CD14-positive monocyte (primary cell): ENCODE results near the gene VSTM2B. TPM values are rescaled to one million over a fixed set of nuclear protein-coding genes. Genes with fewer than 3 reads are reported as not detected.
A peak's percentile ranks its signal among the peaks of the same experiment; 100 is the strongest.

Experiments used
- DNase-seq, 3 donors: peaks; one replicate each; pipeline ENCODE4 v3.0.0-alpha.2; 2011 to 2022
- H2AFZ ChIP-seq: 2 replicates; pipeline ENCODE4 v1.6.0; 2012; ENCODE audit warnings: mild to moderate bottlenecking, low read depth, low read length, inconsistent platforms; ENCODE audit not compliant: insufficient read depth, poor library complexity, severe bottlenecking
- H3K27ac ChIP-seq, 2 donors: 1 replicate in 1 of 2; 2 replicates in 1 of 2; pipeline ENCODE4 v1.5.1; 2012 to 2013; ENCODE audit warnings: low read length in 2 of 2, control low read depth in 1 of 2, inconsistent platforms in 1 of 2, low read depth in 1 of 2, mild to moderate bottlenecking in 1 of 2
- H3K27me3 ChIP-seq, 2 donors: one replicate each; pipeline versions ENCODE4 v1.6.0 to v1.6.1; 2011 to 2013; ENCODE audit warnings: low read length in 2 of 2; ENCODE audit not compliant: control insufficient read depth in 2 of 2, insufficient read depth in 2 of 2
- H3K36me3 ChIP-seq, 2 donors: replicated peaks in 1 of 2; 1 replicate in 1 of 2; 2 replicates in 1 of 2; pipeline versions ENCODE4 v1.5.1 to v1.6.1; 2012 to 2013; ENCODE audit warnings: low read length in 2 of 2, control low read depth in 1 of 2, inconsistent platforms in 1 of 2, mild to moderate bottlenecking in 1 of 2; ENCODE audit not compliant: insufficient read depth in 2 of 2, control insufficient read depth in 1 of 2
- H3K4me1 ChIP-seq, 2 donors: 1 replicate in 1 of 2; 2 replicates in 1 of 2; pipeline versions ENCODE4 v1.5.1 to v1.6.1; 2012 to 2013; ENCODE audit warnings: low read length in 2 of 2, control low read depth in 1 of 2, inconsistent platforms in 1 of 2, mild to moderate bottlenecking in 1 of 2, moderate library complexity in 1 of 2; ENCODE audit not compliant: insufficient read depth in 2 of 2, control insufficient read depth in 1 of 2
- H3K4me2 ChIP-seq: replicated peaks from 2 replicates; pipeline ENCODE3; 2012; ENCODE audit warnings: low read length, moderate library complexity, mild to moderate bottlenecking; ENCODE audit not compliant: poor library complexity, severe bottlenecking; ENCODE audit errors: extremely low read depth
- H3K4me3 ChIP-seq, 3 experiments: fragments of 200-600 bp in 1 of 3; sonication (generic) in 1 of 3; replicated peaks in 1 of 3; 1 replicate in 2 of 3; 2 replicates in 1 of 3; pipeline ENCODE4 v1.5.1; 2011 to 2013; ENCODE audit warnings: low read length in 3 of 3, mild to moderate bottlenecking in 3 of 3, control low read depth in 2 of 3, low read depth in 2 of 3, inconsistent platforms in 1 of 3, moderate library complexity in 1 of 3
- H3K79me2 ChIP-seq: 2 replicates; pipeline ENCODE4 v1.6.0; 2012; ENCODE audit warnings: mild to moderate bottlenecking, control low read depth, inconsistent platforms, low read length, moderate library complexity; ENCODE audit not compliant: insufficient read depth
- H3K9ac ChIP-seq: 2 replicates; pipeline ENCODE4 v1.6.0; 2017; ENCODE audit warnings: low read length, mild to moderate bottlenecking; ENCODE audit not compliant: insufficient read depth, poor library complexity, severe bottlenecking
- H3K9me3 ChIP-seq, 2 donors: replicated peaks in 1 of 2; 1 replicate in 1 of 2; 2 replicates in 1 of 2; pipeline versions ENCODE4 v1.5.1 to v1.6.1; 2012 to 2013; ENCODE audit warnings: low read length in 2 of 2, control low read depth in 1 of 2; ENCODE audit not compliant: control insufficient read depth in 1 of 2, insufficient read depth in 1 of 2
- H4K20me1 ChIP-seq: 2 replicates; pipeline ENCODE4 v1.6.0; 2012; ENCODE audit warnings: mild to moderate bottlenecking, low read length, control low read depth, moderate library complexity; ENCODE audit not compliant: insufficient read depth
- H3K27ac Mint-ChIP-seq, 7 donors: one replicate each; pipeline ENCODE4 v1.8.0; 2020; ENCODE audit warnings: mild to moderate bottlenecking in 7 of 7, mixed read lengths in 7 of 7, moderate library complexity in 6 of 7, inconsistent platforms in 2 of 7
- H3K27me3 Mint-ChIP-seq, 3 donors: one replicate each; pipeline ENCODE4 v1.8.0; 2021 to 2022; ENCODE audit warnings: low read depth in 3 of 3, mild to moderate bottlenecking in 3 of 3, mixed read lengths in 3 of 3, moderate library complexity in 3 of 3, inconsistent platforms in 1 of 3
- H3K36me3 Mint-ChIP-seq, 2 donors: one replicate each; pipeline ENCODE4 v1.8.0; 2020; ENCODE audit warnings: mixed read lengths in 2 of 2, inconsistent platforms in 1 of 2, mild to moderate bottlenecking in 1 of 2
- H3K4me1 Mint-ChIP-seq: one replicate; pipeline ENCODE4 v1.8.0; 2020; ENCODE audit warnings: mild to moderate bottlenecking, mixed read lengths
- H3K4me3 Mint-ChIP-seq, 2 donors: one replicate each; pipeline ENCODE4 v1.8.0; 2020; ENCODE audit warnings: mild to moderate bottlenecking in 2 of 2, mixed read lengths in 2 of 2, moderate library complexity in 1 of 2
- H3K9me3 Mint-ChIP-seq, 7 donors: one replicate each; pipeline ENCODE4 v1.8.0; 2020 to 2022; ENCODE audit warnings: mixed read lengths in 7 of 7, mild to moderate bottlenecking in 6 of 7, moderate library complexity in 6 of 7, inconsistent platforms in 2 of 7
- WGBS: methylation state at CpG from one replicate; pipeline ENCODE4 v1.1.5; 2013; ENCODE audit warnings: missing lambda C conversion rate; ENCODE audit not compliant: insufficient coverage; 5-methylcytosine and 5-hydroxymethylcytosine counted together
- intact Hi-C, 2 donors: fragments of 100-400 bp; cut with micrococcal nuclease; formaldehyde crosslinking; loops; one replicate each; pipeline versions ENCODE4 v1.15.0 to v1.15.1; 2023
- polyA plus RNA-seq, 3 donors: library from polyadenylated mRNA; depleted of rRNA in 1 of 3; unstranded in 2 of 3; stranded (reverse) in 1 of 3; fragments of 300-500 nt in 2 of 3; fragments of >200 nt in 1 of 3; fragmentation: Illumina TruSeq in 2 of 3; gene quantifications; 1 replicate in 2 of 3; 2 replicates in 1 of 3; pipeline ENCODE4 v1.2.3, GENCODE V29; 2012 to 2021
- TF ChIP-seq, protein P1 (sequence below): fragments of 200-600 bp; IDR thresholded peaks from one replicate; pipeline ENCODE4 v1.8.0; 2022; ENCODE audit warnings: antibody characterized with exemption, mild to moderate bottlenecking

The VSTM2B gene
- polyA plus RNA-seq, 3 donors = not detected

DNA sequence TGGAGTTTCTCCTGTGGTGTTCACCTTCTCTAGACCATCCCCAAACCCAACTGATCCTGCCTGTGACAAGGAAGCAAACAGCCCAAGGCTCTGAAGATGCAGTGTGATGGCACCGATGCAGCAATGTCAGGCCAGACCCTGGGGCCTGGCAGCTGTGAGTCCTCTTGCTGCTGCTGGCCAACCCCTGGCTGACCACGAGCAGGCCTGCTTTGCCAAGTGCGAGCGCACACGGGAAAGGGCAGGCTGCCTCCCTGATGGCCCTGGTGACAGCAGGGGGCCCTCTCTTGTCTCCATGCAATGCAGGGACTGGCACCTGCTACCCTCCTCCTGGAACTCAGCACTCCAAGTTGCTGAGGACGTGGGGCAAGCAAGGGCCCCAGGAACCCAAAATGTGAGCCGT is 5.4 kb upstream of the VSTM2B start:
- Histone ChIP-seq H3K36me3 (no peaks in the 10 kb centered on the region), H3K27ac (no peak overlapping the region), H3K79me2 (no peaks in the 10 kb centered on the region), H3K27me3 (peaks cover 13 to 19% of the 10 kb centered on the region in 2 donors), H4K20me1 (no peaks in the 10 kb centered on the region), H3K4me3 (no peak overlapping the region), H3K9me3 (peaks cover 0 to 5% of the 10 kb centered on the region in 2 donors), H3K4me2 (no peak overlapping the region), H3K9ac (no peak overlapping the region), H2AFZ (no peak overlapping the region), H3K4me1 (no peaks in the 10 kb centered on the region)
- WGBS = 66% methylated on average over 7 of the region's 7 CpGs
- TF ChIP-seq, protein P1, sequence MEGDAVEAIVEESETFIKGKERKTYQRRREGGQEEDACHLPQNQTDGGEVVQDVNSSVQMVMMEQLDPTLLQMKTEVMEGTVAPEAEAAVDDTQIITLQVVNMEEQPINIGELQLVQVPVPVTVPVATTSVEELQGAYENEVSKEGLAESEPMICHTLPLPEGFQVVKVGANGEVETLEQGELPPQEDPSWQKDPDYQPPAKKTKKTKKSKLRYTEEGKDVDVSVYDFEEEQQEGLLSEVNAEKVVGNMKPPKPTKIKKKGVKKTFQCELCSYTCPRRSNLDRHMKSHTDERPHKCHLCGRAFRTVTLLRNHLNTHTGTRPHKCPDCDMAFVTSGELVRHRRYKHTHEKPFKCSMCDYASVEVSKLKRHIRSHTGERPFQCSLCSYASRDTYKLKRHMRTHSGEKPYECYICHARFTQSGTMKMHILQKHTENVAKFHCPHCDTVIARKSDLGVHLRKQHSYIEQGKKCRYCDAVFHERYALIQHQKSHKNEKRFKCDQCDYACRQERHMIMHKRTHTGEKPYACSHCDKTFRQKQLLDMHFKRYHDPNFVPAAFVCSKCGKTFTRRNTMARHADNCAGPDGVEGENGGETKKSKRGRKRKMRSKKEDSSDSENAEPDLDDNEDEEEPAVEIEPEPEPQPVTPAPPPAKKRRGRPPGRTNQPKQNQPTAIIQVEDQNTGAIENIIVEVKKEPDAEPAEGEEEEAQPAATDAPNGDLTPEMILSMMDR = no peak
- H3K4me1 Mint-ChIP-seq = no peaks in the 10 kb centered on the region
- no peak for DNase-seq
- intact Hi-C loops = no loop called here
- H3K4me3 Mint-ChIP-seq = no peak overlapping the region
- H3K36me3 Mint-ChIP-seq = no peaks in the 10 kb centered on the region
- no peak overlapping the region for H3K27ac Mint-ChIP-seq
- H3K27me3 Mint-ChIP-seq = peaks cover 22 to 38% (median 27%) of the 10 kb centered on the region in 3 donors
- H3K9me3 Mint-ChIP-seq = peaks cover 0 to 3% (median 0%) of the 10 kb centered on the region in 7 donors

DNA sequence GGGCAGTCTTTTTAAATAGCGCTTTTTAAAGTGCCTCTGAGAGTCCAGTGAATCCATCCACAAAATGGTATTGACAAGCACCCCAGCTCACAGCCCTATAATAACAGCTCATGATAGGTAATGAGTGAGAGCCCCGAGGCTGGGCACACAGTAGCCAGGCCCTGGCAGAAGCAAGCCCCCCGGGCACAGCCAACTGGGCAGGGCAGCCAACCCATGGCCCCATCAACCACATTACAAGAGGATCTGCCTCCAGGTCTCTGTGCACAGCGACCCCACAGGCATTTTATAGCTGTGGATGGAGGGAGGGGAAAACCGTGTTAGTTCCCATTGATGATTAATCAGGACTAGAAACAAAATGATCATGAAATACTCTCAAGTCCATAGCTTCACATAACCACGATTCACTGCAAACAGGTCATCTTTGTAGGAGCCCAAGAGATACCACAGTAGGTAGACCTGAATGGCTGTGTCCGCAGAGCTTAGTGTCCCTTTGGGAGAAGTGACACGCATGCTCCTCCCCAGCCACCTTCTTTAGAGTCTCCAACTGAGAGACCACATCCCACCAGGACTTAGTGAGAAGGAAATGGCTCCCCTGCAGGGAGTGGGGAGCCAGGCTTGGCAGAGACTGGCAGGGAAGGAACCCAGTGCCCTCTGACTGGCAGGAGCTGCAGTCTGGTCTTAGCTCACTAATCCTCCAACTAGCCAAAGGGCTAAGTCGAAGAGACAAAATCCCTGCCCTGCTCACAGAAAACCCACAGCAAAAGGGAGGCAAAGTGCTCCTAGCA is 4.3 kb upstream of the VSTM2B start:
- peaks cover 13 to 26% of the 10 kb centered on the region in 2 donors for H3K27me3 ChIP-seq
- intact Hi-C loops = no loop called here
- DNase-seq = no peak

More for the DNA sequence above, 4.3 kb upstream of the VSTM2B start:
- Histone ChIP-seq H3K4me3 (no peak overlapping the region), H4K20me1 (no peaks in the 10 kb centered on the region), H3K4me1 (no peaks in the 10 kb centered on the region), H3K79me2 (no peaks in the 10 kb centered on the region), H3K9me3 (peaks cover 0 to 5% of the 10 kb centered on the region in 2 donors), H3K4me2 (no peak overlapping the region), H3K27ac (no peak overlapping the region), H2AFZ (no peak overlapping the region), H3K36me3 (no peaks in the 10 kb centered on the region), H3K9ac (no peak overlapping the region)
- no peaks in the 10 kb centered on the region for H3K4me1 Mint-ChIP-seq
- H3K27me3 Mint-ChIP-seq = peaks cover 25 to 47% (median 33%) of the 10 kb centered on the region in 3 donors
- H3K4me3 Mint-ChIP-seq = peak overlapping the region in 1 of 2 donors; percentile 24
- H3K9me3 Mint-ChIP-seq = peaks cover 0 to 3% (median 2%) of the 10 kb centered on the region in 7 donors
- WGBS = 100% methylated on average over 1 of the region's 9 CpGs
- no peaks in the 10 kb centered on the region for H3K36me3 Mint-ChIP-seq
- H3K27ac Mint-ChIP-seq = no peak overlapping the region
- TF ChIP-seq, protein P1 = no peak
